ENCODE results near the gene MAEA.
"Not testable (repeated sequence)": the region's sequence is repeated elsewhere in the genome, so short reads cannot be mapped to it uniquely, and the experiment has no call there.

The MAEA gene

DNA sequence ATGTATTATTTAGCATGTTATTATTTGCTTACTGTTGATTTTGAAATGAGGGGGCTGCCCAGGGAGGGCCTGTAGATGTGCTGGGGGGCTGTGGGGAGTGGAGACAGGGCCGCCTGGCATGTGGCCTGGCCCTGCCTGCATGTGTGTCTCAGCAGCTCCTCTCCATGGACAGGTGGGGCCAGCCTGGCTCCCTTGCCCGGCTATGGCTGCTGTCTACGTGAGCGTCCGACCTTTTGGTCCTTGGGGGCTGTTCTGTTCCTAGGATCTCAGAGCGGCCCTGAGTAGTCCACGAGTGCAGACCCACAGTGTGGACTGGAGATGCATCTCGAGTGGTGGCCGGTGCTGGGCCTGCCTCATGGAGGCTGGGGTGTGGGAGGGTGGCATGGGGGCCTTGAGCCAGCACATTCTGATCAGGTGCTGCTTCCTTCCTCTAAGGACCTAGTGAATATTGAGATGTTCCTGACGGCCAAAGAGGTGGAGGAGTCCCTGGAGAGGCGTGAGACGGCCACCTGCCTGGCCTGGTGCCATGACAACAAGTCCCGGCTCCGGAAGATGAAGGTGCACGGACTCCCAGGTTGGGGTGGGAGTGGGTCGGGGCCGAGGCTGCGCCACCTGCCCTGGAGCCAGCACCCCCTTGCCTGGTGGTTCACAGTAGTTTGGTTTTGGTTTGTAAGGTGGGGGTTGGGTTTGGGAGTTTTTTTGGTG, 32.4 kb downstream of the MAEA start:
- DNase-seq (ENCODE audit: low spot score), result no peak

DNA sequence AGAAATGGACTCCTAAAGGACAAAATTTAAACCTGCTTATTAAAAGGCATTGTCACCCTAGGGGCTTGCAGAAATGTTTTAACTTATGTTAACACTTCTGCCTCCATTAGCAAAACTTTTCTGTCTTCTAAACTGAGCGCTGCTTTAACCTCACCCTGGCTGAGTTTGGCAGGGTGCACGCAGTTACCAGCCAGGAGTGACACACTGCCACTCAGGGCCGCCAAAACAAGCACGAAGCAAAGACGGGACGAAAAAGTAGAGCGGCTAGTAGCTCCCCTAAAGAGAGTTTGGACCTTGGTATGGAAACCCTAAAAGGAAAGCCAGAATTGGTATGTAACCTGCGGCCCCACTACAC, 33.6 kb downstream of the MAEA start:
- no peak for DNase-seq (ENCODE audit: low spot score)

DNA sequence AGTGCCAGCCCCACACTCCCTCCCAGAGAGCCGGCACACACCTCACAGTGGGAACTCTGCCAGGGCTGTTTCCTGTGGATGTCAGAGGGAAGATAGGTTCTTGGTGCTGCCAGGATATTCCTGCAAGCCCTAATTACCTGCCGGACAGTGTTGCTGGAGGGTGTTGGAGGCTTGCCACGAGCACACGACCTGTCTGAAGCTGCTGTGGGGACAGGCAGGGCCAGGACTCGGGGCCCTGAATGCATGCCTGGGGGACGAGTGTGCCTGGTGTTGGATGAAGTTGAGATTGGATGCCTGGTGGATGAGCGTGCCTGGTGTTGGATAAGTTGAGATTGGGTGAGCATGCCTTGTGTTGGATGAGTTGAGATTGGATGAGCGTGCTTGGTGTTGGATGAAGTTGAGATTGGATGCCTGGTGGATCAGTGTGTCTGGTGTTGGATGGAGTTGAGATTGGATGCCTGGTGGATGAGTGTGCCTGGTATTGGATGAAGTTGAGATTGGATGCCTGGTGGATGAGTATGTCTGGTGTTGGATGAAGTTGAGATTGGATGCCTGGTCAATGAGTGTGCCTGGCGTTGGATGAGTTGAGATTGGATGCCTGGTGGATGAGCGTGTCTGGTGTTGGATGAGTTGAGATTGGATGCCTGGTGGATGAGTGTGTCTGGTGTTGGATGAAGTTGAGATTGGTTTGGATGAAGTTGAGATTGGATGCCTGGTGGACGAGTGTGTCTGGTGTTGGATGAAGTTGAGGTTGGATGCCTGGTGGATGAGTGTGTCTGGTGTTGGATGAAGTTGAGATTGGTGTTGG, 34.1 kb downstream of the MAEA start:
- DNase-seq (ENCODE audit: low spot score), result no peak

DNA sequence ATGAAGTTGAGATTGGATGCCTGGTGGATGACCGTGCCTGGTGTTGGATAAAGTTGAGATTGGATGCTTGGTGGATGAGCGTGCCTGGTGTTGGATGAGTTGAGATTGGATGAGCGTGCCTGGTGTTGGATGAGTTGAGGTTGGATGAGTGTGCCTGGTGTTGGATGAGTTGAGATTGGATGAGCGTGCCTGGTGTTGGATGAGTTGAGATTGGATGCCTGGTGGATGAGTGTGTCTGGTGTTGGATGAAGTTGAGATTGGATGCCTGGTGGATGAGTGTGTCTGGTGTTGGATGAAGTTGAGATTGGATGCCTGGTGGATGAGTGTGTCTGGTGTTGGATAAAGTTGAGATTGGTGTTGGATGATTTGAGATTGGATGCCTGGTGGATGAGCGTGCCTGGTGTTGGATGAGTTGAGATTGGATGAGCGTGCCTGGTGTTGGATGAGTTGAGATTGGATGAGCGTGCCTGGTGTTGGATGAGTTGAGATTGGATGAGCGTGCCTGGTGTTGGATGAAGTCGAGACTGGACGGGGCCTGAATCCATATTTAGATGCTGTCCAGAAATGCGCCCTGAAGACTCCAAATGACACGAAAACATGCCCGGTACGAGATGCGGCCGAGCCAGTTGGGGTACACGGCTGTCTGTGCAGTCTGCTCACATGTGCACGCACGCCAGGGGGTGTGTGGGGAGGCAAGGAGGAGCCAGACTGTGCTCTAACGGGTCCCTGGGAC, 34.9 kb downstream of the MAEA start:
- DNase-seq (ENCODE audit: low spot score), result not testable (repeated sequence)

DNA sequence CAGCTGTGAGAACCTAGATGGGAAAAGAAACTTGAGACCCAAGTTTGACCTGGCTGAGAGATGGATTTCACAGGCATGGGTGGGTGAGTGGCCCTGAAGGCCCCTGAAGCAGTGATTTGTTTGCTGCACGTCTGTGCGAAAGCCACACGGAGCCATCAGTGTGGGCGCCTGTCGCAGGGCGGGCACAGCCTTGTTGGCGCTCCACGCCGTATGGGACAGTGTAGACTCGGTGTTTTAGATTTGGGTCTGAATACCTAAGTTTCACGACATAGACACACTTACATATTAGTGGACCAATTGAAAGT, 35.4 kb downstream of the MAEA start:
- no peak for DNase-seq (ENCODE audit: low spot score)

DNA sequence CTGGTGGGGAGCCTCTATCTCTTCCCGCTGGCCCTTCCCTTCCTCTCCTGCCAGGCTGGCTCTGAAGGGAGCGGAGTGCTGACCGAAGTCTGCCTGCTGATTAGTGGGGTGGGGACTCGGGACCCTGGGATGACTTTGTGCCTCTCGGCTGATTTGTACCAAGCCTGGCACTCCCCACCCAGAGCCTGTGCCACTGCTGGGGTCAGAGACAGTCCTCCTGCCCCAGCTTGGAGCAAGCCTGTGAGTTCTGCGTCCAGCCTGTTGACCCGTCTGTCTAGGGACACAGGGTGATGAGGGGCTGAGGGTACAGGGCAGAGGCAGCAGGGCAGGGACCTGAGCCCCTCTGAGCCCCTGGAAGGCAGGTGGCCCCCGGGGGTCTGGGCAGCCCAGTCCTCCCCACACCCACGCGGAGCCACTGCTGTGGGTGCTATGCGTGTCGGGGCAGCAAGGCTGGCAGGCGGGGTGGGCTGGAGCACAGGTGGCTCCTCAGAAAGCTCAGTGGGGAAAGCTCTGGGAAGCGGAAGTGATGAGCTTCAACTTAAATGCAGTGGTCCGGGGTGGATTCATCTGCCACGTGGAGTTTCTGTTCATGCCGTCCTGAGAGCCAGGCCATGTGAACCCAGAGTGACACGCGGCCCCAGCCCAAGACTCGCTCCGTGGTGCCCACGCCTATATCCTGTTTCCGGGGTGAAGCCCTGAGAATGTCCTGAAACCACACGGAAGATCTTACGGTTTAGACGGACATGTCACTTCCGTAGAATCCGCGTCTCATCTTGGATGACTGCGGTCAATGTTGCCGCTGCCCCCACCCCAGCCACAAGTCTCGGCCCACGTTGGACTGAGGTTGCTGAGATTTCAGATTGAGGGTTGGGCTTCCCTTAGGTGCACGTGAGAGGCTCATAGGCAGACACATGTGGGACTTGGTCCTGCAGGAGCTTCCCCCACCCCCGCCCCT, 36.3 kb downstream of the MAEA start:
- DNase-seq (ENCODE audit: low spot score), result no peak

DNA sequence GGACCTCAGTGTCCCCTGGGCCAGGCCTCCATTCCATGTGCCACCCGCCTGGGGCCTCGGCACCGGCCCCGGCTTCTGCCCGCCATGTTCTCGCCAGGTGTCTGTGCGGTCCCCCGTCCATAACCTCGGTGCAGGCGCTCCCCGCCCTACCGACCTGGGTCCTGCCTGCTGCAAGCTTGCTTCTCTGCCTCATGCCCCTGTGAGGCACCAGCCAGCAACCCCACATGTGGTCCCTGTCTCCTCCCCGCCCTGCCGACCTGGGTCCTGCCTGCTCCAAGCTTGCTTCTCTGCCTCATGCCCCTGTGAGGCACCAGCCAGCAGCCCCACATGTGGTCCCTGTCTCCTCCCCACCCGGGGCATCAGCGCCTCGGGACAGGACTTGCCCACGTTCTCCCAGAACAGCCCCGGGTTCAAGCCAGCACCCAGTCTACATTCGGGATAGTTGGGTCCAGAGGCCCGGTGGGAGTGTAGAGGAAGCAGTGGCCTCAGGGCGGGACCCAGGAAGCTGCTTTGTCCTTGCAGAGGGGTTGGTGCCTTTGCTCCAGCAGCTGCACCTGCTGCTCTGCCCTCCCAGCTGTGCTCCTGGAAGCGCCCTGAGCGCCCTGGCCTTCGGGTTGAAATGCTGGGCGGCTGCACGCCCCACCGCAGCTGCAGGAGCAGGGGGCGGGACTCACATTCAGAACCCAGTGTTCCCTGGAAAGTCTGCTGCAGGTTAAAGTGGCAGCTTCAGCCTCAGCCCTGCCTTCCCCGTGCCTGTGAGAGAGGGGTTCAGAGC, 37.2 kb downstream of the MAEA start:
- DNase-seq (ENCODE audit: low spot score), result no peak

DNA sequence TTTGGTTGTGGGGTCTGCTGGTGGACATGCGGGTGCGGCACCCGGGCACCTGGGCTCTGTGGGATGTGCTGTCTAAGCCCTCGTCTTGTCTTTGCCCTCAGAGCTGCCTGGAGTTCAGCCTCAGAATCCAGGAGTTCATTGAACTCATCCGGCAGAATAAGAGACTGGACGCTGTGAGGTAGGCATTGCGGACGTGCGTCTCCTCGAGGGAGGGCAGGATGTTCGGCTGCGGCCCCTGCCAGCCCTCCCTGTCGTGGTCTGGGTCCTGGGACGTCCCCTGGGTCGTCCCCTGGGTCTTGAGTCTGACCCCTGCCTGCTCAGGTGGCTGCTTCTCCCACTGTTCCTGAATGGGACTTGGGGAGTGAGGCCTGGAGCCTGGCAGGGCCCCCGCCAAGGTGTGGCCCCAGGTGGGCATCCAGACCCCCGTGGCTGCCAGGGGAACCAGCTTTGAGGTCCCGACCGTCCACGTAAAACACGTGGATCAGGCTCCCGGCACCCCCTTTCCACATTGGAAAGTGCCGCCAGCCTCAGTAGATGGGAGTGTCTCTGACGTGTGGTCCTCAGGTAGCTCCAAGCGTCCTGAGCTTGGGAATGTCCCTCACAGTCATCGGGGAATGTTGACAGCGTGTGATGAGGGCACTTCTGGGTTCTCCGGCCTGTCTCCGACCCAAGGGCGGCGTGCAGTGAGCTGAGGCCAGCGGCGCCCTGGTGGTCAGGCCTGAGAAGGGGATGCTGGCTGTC, 38.0 kb downstream of the MAEA start:
- DNase-seq (ENCODE audit: low spot score), result no peak

DNA sequence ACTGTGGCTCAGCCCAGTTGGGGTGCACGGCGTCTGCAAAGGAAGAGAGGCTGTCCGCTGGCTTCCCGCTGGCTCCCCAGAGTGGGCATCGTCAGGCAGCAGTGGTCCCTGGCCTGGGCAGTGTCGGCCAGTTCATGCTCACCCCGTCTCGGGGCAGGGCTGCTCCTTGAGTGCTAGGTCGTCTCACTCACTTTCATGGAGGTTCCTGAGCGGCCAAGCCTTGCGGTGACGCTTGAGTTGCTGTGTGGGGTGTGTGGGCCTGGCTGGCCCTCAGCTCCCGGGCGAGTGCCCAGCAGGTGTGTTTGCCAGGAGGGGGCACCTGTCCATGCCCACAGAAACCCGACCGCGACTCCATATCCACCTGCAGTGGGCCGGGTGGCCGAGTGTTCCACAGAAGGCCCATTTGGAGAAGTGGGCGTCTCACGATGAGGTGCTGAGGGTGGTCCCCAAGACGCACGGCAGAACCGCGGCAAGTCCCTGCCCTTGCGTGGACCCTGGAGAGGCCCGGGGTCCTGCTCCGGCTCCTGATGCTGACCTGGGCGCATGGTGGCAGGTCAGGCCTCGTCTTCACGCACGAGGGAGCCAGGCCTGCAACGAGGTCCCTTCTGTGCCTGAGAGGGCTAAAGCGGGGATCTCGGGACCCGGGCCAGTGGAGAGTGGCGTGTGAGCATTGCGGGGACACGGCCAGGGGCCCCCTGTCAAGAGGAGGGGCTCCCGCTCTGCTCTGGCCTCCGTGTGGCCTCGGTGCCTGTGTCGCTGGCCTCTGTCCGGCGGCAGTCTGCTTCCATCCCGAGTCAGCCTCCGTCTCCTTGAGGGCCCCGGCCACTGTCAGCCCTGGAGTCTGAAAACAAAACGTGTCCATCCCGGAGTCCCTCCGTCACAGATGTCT, 38.8 kb downstream of the MAEA start:
- DNase-seq (ENCODE audit: low spot score), result no peak

DNA sequence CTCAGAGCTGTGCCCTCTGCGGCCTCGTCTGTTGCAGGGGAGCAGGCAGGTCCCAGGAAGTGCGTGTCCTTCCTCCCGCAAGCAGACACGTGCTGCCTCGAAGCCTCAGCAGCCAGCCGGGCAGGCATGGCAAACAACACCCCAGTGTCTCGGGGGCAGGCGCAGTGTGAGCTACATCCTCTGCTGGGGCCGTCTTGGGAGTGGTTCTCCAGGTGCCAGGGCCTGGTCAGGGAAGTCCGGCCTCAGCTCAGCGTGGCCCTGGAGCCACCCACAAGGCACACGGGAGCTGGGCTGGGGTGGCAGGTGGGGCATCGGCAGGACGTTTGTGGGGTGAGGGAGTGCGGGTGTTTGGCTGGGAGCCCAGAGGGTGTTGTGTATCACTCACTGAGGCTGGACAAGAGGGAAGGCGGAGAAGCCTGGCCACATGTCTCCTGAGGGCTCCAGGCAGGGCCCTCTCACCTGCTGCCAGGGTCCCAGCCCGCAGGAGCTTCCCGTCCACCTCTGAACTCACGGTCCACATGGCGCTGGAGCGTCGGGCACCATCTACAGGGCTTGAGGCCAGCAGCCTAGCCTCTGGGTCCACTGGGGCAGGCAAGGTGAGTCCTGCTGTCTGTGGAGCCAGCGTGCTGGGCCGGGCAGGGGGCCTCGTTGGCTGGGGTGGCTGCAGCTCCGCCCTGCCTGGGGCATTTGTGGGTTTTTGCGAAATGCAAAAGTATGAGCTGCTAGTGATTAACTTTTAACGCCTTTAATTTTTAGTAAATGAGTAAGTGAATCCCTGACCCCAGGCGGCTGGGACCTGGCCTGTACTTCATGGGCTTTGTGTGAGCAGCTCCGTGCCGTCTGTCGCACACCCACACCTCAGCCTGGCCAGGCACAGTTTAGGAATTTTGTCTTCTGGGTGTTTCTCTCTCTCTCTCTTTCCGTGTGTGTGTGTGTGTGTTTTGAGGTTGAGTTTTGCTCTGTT, 40.0 kb downstream of the MAEA start:
- DNase-seq (ENCODE audit: low spot score), result no peak

DNA sequence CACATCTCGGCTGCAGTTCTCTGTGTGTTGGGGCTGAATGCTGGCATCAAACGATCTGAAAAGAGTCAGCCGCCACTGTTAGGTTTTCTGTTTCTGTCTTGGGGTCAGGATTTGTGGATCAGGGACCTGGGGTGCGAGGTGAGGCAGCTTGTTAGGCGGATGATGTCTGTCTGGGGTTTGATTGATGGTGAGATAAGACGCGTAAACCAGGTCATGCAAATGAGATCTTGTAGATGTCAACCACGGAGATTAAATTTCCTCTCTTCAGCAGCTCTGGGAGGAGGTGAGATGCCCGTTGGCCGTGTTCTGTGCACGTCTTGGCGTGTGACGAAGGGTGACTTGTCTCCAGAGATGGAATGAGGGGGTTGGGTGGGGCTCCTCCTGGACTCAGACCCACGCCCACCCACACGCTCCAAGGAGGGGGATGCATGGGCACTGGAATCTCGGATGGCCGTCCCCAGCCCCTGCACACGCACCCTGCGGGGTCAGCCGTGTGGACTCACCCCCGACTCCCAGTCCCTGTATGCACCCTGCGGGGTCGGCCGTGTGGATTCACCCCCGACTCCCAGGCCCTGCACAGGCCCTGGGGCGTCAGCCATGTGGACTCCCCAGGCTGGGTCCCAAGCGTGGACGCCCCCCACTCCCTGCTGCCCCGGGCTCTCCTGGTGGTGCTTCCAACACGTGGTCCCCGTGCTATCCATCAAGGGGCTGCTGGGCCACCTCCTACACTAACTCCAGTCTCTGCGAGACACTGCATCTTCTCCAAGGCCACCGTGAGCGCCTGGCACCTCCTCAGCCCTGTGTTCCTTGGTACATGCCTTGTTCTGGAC, 41.3 kb downstream of the MAEA start:
- no peak for DNase-seq (ENCODE audit: low spot score)

DNA sequence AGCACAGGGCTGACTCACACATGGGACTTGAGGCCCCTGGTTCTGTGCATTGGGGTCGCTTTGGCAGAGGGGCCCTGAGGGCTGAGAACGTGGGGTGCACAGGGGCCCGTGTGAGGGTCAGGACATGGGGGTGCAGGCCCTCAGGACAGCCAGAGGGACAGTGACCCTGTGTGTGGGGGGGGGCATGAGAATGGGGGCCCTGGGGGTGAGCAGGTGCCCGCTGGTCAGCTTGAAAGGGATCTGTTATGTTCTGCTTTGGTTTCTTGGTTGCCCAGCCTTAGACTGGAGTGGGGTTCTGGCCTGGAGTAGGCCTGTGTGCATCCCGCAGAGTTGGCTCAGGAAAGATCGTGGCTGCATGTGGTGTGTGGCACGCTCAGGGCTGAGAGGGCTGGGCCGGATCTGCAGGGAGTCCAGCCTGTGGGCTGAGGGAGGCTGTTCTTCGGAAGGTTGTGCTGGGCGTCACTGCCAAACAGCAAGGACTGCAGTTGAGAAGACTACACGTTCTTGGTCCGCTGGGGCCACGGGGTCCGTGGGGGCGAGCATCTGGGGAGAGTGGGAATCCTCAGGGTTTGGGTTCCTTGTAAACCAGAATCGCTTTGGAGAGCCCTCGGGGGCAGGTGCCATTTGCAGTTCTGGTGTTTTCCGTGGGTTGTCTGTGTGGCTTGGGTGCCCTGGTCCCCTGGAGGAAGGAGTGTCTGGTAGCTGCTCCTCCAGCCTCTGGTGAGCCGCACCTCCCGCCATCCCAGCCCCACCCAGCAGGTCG, 42.1 kb downstream of the MAEA start:
- DNase-seq (ENCODE audit: low spot score), result no peak

DNA sequence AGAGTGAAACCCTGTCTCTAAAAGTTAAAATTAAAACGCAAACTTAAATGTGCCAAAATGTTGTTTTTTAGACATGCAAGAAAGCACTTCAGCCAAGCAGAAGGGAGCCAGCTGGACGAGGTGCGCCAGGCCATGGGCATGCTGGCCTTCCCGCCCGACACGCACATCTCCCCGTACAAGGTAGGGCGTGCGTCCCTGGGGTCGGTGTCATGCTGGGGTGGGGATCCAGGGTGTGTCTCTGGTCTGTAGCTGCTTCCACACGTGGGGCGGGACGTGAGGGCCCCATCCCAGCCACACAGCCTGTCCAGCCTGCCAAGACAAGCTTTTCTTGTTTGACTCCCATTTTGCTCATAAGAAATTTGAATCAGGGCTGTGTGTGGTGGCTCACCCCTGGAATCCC, 43.0 kb downstream of the MAEA start:
- DNase-seq (ENCODE audit: low spot score), result no peak

DNA sequence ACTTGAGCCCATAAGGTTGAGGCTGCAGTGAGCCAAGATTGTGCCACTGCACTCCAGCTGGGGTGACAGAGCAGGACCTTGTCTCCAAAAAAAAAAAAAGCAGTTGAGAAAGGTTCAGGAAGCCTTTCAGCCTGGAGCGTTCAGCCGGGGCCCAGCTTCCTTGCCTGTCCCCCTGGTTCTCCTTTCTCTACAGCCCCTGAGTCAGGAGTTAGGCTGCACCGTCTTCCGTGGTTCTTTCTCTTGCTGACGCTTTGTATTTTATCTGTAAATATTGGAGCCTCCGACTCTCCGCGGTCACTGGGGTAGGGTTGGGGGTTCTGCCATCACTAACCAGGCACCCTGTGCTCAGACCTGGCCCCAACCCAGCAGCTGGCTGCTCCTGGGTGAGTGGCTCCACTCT, 43.6 kb downstream of the MAEA start:
- DNase-seq (ENCODE audit: low spot score), result no peak

DNA sequence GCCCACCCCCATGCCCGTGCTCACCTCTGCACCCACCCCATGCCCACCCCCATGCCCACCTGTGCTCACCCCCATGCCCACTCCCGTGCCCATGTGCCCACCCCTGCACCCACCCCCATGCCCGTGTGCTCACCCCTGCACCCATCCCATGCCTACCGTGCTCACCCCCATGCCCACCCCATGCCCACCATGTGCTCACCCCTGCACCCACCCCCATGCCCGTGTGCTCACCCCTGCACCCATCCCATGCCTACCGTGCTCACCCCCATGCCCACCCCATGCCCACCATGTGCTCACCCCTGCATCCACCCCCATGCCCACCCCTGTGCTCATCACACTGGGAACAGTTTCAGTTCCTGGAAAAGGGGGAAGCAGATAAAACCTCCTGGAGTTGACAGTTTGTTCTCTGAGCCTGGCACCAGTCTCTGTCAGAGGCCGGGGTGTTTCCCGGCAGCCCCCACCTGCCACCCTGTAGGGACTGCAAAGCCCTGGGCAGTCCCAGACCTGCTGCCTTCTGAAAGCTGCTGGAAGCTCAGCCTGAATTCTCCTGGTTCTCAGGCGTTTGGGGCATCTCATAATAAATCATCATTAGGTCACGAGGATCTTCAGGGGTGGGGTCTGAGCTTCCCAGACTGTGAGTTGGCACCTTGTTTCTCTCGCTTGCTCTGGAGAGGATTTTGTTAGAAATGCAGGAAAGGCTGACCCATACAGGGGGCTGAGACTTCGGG, 44.3 kb downstream of the MAEA start:
- DNase-seq (ENCODE audit: low spot score), result not testable (repeated sequence)

DNA sequence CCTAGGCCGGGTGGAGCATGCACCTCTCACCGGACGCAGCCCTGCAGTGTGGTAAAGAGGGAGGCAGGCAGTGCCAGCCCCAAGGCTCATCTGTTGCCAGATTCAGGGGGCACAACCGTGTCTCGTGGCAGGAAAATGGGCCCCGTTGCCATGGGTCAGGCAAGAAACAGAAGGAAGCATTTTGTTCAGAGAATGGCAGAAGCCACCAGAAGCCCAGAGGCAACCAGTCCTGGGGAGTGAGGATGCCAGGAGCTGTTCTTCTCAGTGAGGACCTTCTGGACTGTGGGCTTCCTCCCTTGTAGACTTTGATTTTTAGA, 44.8 kb downstream of the MAEA start:
- no peak for DNase-seq (ENCODE audit: low spot score)
